Measurements from ENCODE around the gene COMMD2.
A peak's percentile ranks its signal among the peaks of the same experiment; 100 is the strongest.

COMMD2 gene

GRCh38 chr3:149777414-149778214 lies 25.3 kb upstream of the COMMD2 start:
- H3K4me3 ChIP-seq (ENCODE audit: low read depth, low read length) = no peak overlapping the region
- no peak for TF ChIP-seq CTCF (IDR thresholded peaks at IDR 0.05; ENCODE audit: low read depth, low read length, missing control alignments)
- in situ Hi-C loops (cut with HindIII; ENCODE audit: low sequenced_read_pairs) = no loop called here
- DNase-seq (ENCODE audit: low read depth) = no peak

- in situ Hi-C loops (cut with HindIII; ENCODE audit: low sequenced_read_pairs) = no loop called here
- no peak for DNase-seq (ENCODE audit: low read depth)
- no peak for TF ChIP-seq CTCF (IDR thresholded peaks at IDR 0.05; ENCODE audit: low read depth, low read length, missing control alignments)
Observed at GRCh38 chr3:149776170-149776569, 23.9 kb upstream of the COMMD2 start.

GRCh38 chr3:149772861-149773260 lies 20.6 kb upstream of the COMMD2 start:
- no peak overlapping the region for H3K4me3 ChIP-seq (ENCODE audit: low read depth, low read length)
- DNase-seq (ENCODE audit: low read depth) = no peak
- TF ChIP-seq CTCF (IDR thresholded peaks at IDR 0.05; ENCODE audit: low read depth, low read length, missing control alignments) = no peak
- in situ Hi-C loops (cut with HindIII; ENCODE audit: low sequenced_read_pairs) = no loop called here

More at GRCh38 chr3:149776170-149776569, 23.9 kb upstream of the COMMD2 start:
- no peak overlapping the region for H3K4me3 ChIP-seq (ENCODE audit: low read depth, low read length)

DNA sequence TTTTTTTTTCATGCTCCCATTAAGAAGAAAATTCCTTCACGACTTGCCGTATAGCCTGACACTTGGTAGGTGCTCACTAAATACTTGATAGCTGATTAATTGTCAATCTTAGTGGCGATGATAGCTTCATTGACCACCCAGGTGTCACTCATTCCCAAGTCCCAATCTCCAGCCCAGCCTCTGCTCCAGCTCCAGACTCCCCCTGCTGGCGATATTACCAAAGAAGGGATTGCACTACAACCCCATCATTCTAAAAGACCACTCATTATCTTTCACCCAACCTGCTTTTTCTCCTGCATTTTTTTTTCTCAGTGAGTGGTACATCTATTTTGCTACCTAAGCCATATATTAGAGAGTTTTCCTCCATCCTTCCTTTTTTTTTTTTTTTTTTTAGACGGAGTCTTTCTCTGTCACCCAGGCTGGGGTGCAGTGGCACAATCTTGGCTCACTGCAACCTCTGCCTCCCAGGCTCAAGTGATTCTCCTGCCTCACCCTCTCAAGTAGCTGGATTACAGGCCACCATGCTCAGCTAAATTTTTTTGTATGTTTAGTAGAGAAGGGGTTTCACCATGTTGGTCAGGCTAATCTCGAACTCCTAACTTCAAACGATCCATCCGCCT lies 19.5 kb upstream of the COMMD2 start:
- in situ Hi-C loops (cut with HindIII; ENCODE audit: low sequenced_read_pairs) = no loop called here
- TF ChIP-seq CTCF (IDR thresholded peaks at IDR 0.05; ENCODE audit: low read depth, low read length, missing control alignments) = peak; percentile 88
- peak; percentile 3 for DNase-seq (ENCODE audit: low read depth)
- H3K4me3 ChIP-seq (ENCODE audit: low read depth, low read length) = no peak overlapping the region

DNA sequence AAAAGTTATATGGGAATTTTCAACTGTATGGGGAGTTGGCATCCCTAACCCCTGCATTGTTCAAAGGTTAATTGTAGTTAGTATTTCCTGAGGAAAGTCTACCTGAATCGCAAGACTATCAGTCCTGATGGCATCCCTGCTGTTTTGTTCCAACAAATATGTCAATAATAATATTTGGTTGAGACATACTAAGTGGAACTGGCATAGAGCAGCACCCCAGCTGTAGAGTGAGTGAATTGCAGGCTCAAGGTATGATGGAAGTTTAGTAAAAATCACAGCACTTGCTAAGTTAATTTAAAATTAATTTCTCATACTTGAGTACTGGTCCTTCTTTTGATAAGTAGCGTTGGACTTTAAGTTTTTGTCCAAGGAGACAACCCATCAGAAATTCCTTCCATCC lies 18.0 kb upstream of the COMMD2 start:
- in situ Hi-C loops (cut with HindIII; ENCODE audit: low sequenced_read_pairs) = no loop called here

GRCh38 chr3:149768704-149769103 lies 16.4 kb upstream of the COMMD2 start:
- in situ Hi-C loops (cut with HindIII; ENCODE audit: low sequenced_read_pairs) = no loop called here
- DNase-seq (ENCODE audit: low read depth) = no peak
- no peak for TF ChIP-seq CTCF (IDR thresholded peaks at IDR 0.05; ENCODE audit: low read depth, low read length, missing control alignments)
- H3K4me3 ChIP-seq (ENCODE audit: low read depth, low read length) = no peak overlapping the region

More for the DNA sequence above, 18.0 kb upstream of the COMMD2 start:
- no peak overlapping the region for H3K4me3 ChIP-seq (ENCODE audit: low read depth, low read length)
- DNase-seq (ENCODE audit: low read depth) = no peak
- TF ChIP-seq CTCF (IDR thresholded peaks at IDR 0.05; ENCODE audit: low read depth, low read length, missing control alignments) = peak; percentile 13
